Suprapubic skin (tissue), 4 donors: ENCODE measurements around the gene EYA3. TPM values are rescaled to one million over a fixed set of nuclear protein-coding genes. Genes with fewer than 3 reads are reported as not detected.

ENCODE experiments used
- DNase-seq, 2 donors: peaks; one replicate each; pipeline ENCODE4 v3.0.0-alpha.2; 2019; ENCODE audit warnings: low spot score in 2 of 2
- H3K27ac ChIP-seq: fragments of 200-600 bp; sonication (generic); one replicate; pipeline ENCODE4 v1.5.1; 2019
- H3K27me3 ChIP-seq: fragments of 200-600 bp; sonication (generic); one replicate; pipeline ENCODE4 v1.5.1; 2019
- H3K36me3 ChIP-seq: fragments of 200-600 bp; sonication (generic); one replicate; pipeline ENCODE4 v1.5.1; 2019
- H3K4me1 ChIP-seq: fragments of 200-600 bp; sonication (generic); one replicate; pipeline ENCODE4 v1.5.1; 2019
- H3K4me3 ChIP-seq: fragments of 200-600 bp; sonication (generic); one replicate; pipeline ENCODE4 v1.5.1; 2019; ENCODE audit warnings: mild to moderate bottlenecking
- H3K9me3 ChIP-seq: fragments of 200-600 bp; sonication (generic); one replicate; pipeline ENCODE4 v1.5.1; 2019
- EP300 ChIP-seq: sonication (generic); formaldehyde crosslinking; IDR thresholded peaks from one replicate; pipeline ENCODE4 v1.6.1; 2017; ENCODE audit warnings: antibody characterized with exemption
- POLR2A ChIP-seq, 2 donors: fragments of 450-650 bp; IDR thresholded peaks; one replicate each; pipeline ENCODE4 v1.6.1; 2017; ENCODE audit warnings: antibody characterized with exemption in 2 of 2, mild to moderate bottlenecking in 2 of 2, moderate library complexity in 2 of 2
- POLR2AphosphoS5 ChIP-seq, 3 donors: sonication (generic); formaldehyde crosslinking; IDR thresholded peaks; one replicate each; pipeline ENCODE4 v1.6.1; 2017; ENCODE audit warnings: antibody characterized with exemption in 3 of 3
- WGBS: methylation state at CpG from one replicate; pipeline ENCODE4 v1.1.5; 2018; 5-methylcytosine and 5-hydroxymethylcytosine counted together
- total RNA-seq, 4 donors: library from RNA; depleted of rRNA; stranded (reverse); fragments of >200 nt; gene quantifications; one replicate each; pipeline ENCODE4 v1.1.0, GENCODE V29; 2016
- TF ChIP-seq, protein P1 (sequence below), 2 donors: fragments of 200-600 bp in 1 of 2; fragments of 450-650 bp in 1 of 2; sonication (generic) in 1 of 2; IDR thresholded peaks; one replicate each; pipeline ENCODE4 v1.5.1; 2016 to 2019; ENCODE audit warnings: antibody characterized with exemption in 2 of 2, mild to moderate bottlenecking in 1 of 2, moderate library complexity in 1 of 2

EYA3 gene
- total RNA-seq, 4 donors from 2014 or later, result 15.4 to 20.3 (median 17.2) TPM

DNA sequence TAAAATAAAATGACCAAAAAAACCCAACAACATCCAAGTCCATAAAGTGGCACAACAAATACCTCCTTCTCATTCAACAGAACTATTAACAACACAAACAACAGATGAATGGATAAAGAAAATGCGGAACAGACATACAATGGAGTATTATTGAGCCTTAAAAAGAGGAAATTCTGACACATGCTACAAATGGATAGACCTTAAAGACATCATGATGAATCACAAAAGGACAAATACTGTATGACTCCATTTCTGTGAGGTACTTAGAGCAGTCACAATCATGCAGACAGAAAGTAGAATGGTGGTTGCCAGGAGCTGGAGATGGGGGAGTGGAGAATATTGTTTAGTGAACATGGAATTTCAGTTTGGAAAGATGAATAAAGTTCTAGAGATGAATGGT lies 42.6 kb downstream of the EYA3 start:
- Histone ChIP-seq H3K27ac (no peak overlapping the region), H3K4me3 (no peak overlapping the region), H3K9me3 (no peaks in the 10 kb centered on the region), H3K4me1 (no peaks in the 10 kb centered on the region), H3K36me3 (peaks cover 27% of the 10 kb centered on the region), H3K27me3 (no peaks in the 10 kb centered on the region)
- TF ChIP-seq, protein P1, sequence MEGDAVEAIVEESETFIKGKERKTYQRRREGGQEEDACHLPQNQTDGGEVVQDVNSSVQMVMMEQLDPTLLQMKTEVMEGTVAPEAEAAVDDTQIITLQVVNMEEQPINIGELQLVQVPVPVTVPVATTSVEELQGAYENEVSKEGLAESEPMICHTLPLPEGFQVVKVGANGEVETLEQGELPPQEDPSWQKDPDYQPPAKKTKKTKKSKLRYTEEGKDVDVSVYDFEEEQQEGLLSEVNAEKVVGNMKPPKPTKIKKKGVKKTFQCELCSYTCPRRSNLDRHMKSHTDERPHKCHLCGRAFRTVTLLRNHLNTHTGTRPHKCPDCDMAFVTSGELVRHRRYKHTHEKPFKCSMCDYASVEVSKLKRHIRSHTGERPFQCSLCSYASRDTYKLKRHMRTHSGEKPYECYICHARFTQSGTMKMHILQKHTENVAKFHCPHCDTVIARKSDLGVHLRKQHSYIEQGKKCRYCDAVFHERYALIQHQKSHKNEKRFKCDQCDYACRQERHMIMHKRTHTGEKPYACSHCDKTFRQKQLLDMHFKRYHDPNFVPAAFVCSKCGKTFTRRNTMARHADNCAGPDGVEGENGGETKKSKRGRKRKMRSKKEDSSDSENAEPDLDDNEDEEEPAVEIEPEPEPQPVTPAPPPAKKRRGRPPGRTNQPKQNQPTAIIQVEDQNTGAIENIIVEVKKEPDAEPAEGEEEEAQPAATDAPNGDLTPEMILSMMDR (IDR thresholded peaks at IDR 0.05), result no peak
- TF ChIP-seq POLR2A (IDR thresholded peaks at IDR 0.05) (no peak), POLR2AphosphoS5 (IDR thresholded peaks at IDR 0.05) (no peak), EP300 (no peak)
- 94% methylated on average over 1 of the region's 1 CpG for WGBS
- no peak for DNase-seq

- DNase-seq, result no peak
- Histone ChIP-seq H3K4me1 (no peaks in the 10 kb centered on the region), H3K4me3 (no peak overlapping the region), H3K27me3 (no peaks in the 10 kb centered on the region), H3K36me3 (peaks cover 36% of the 10 kb centered on the region), H3K9me3 (no peaks in the 10 kb centered on the region), H3K27ac (no peak overlapping the region)
- no peak for TF ChIP-seq POLR2AphosphoS5 (IDR thresholded peaks at IDR 0.05)
- no peak for TF ChIP-seq POLR2A (IDR thresholded peaks at IDR 0.05)
- TF ChIP-seq EP300, result no peak
- TF ChIP-seq, protein P1 (IDR thresholded peaks at IDR 0.05), result no peak
- WGBS, result 100% methylated on average over 1 of the region's 1 CpG
These were observed 44.0 kb downstream of the EYA3 start for GRCh38 chr1:28044399-28044798.

GRCh38 chr1:28039341-28039740 lies 49.1 kb downstream of the EYA3 start:
- Histone ChIP-seq H3K27me3 (no peaks in the 10 kb centered on the region), H3K9me3 (no peaks in the 10 kb centered on the region), H3K36me3 (peaks cover 46% of the 10 kb centered on the region), H3K27ac (no peak overlapping the region), H3K4me3 (no peak overlapping the region), H3K4me1 (no peaks in the 10 kb centered on the region)
- 82% methylated on average over 2 of the region's 2 CpGs for WGBS
- DNase-seq, result no peak
- TF ChIP-seq, protein P1 (IDR thresholded peaks at IDR 0.05), result no peak
- TF ChIP-seq POLR2A (IDR thresholded peaks at IDR 0.05) (no peak), EP300 (no peak), POLR2AphosphoS5 (IDR thresholded peaks at IDR 0.05) (no peak)

DNA sequence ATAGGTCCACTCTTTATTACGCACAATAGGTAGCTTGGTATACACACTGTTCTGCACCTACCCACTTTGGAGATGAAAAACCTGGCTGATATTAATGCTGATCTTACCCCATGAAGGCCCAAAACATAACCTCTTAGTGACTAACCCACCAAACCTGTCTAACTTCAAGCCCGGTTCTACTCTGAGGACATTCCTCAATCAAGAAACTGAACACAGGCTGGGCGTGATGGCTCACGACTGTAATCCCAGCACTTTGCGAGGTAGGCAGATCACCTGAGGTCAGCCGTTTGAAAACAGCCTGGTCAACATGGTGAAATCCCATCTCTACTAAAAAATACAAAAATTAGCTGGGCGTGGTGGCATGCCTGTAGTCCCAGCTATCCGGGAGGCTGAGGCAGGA lies 50.5 kb downstream of the EYA3 start:
- TF ChIP-seq POLR2A (IDR thresholded peaks at IDR 0.05) (no peak), POLR2AphosphoS5 (IDR thresholded peaks at IDR 0.05) (no peak), EP300 (no peak)
- TF ChIP-seq, protein P1 (IDR thresholded peaks at IDR 0.05), result no peak
- no peaks in the 10 kb centered on the region for H3K4me1 ChIP-seq
- H3K27ac ChIP-seq, result no peak overlapping the region
- H3K27me3 ChIP-seq, result no peaks in the 10 kb centered on the region
- no peak for DNase-seq
- H3K4me3 ChIP-seq, result no peak overlapping the region
- H3K9me3 ChIP-seq, result no peaks in the 10 kb centered on the region
- H3K36me3 ChIP-seq, result peaks cover 46% of the 10 kb centered on the region
- WGBS, result 87% methylated on average over 8 of the region's 8 CpGs

GRCh38 chr1:28037206-28037605 lies 51.2 kb downstream of the EYA3 start:
- Histone ChIP-seq H3K4me1 (no peaks in the 10 kb centered on the region), H3K36me3 (peaks cover 44% of the 10 kb centered on the region), H3K27me3 (no peaks in the 10 kb centered on the region), H3K9me3 (no peaks in the 10 kb centered on the region), H3K27ac (no peak overlapping the region), H3K4me3 (no peak overlapping the region)
- no peak for DNase-seq
- no peak for TF ChIP-seq POLR2AphosphoS5 (IDR thresholded peaks at IDR 0.05)
- TF ChIP-seq POLR2A (IDR thresholded peaks at IDR 0.05), result no peak
- no peak for TF ChIP-seq EP300
- TF ChIP-seq, protein P1 (IDR thresholded peaks at IDR 0.05), result no peak
